Testis (tissue), 3 donors: Measurements from ENCODE around the gene SPACA6. TPM values are rescaled to one million over a fixed set of nuclear protein-coding genes. Genes with fewer than 3 reads are reported as not detected.

Source experiments
- DNase-seq: peaks from one replicate; pipeline ENCODE4 v3.0.0-alpha.2; 2019
- H3K27ac ChIP-seq, 2 donors: fragments of 200-600 bp; sonication (generic); one replicate each; pipeline ENCODE4 v1.5.1; 2019
- H3K27me3 ChIP-seq: fragments of 200-600 bp; sonication (generic); one replicate; pipeline ENCODE4 v1.5.1; 2019
- H3K36me3 ChIP-seq: fragments of 200-600 bp; sonication (generic); one replicate; pipeline ENCODE4 v1.5.1; 2017; ENCODE audit warnings: low read depth; ENCODE audit errors: missing control alignments
- H3K4me1 ChIP-seq: fragments of 200-600 bp; sonication (generic); one replicate; pipeline ENCODE4 v1.5.1; 2019
- H3K4me3 ChIP-seq, 2 donors: fragments of 200-600 bp; sonication (generic); one replicate each; pipeline ENCODE4 v1.5.1; 2017 to 2019
- H3K9me3 ChIP-seq: fragments of 200-600 bp; sonication (generic); one replicate; pipeline ENCODE4 v1.5.1; 2017
- CTCF ChIP-seq, 3 experiments: fragments of 450-650 bp in 2 of 3; fragments of 200-600 bp in 1 of 3; sonication (generic) in 1 of 3; IDR thresholded peaks; one replicate each; pipeline ENCODE4 v1.5.1; 2016 to 2019; ENCODE audit warnings: antibody characterized with exemption in 3 of 3, mild to moderate bottlenecking in 2 of 3, moderate library complexity in 1 of 3
- POLR2A ChIP-seq: fragments of 450-650 bp; IDR thresholded peaks from one replicate; pipeline ENCODE4 v1.6.1; 2017; ENCODE audit warnings: antibody characterized with exemption, mild to moderate bottlenecking, moderate library complexity
- WGBS, 2 donors: methylation state at CpG; one replicate each; pipeline ENCODE4 v1.1.5; 2018; 5-methylcytosine and 5-hydroxymethylcytosine counted together
- intact Hi-C: fragments of 100-400 bp; cut with DNase I; formaldehyde crosslinking; loops from one replicate; pipeline ENCODE4 v1.15.1; 2023; ENCODE audit warnings: low total_unique reads
- polyA plus RNA-seq: library from polyadenylated mRNA; stranded (reverse); fragments of 350-450 nt; fragmentation: Illumina TruSeq; extraction: RNeasy Lipid Tissue Mini Kit (QIAGEN cat#74804); gene quantifications from one replicate; pipeline ENCODE4 v1.2.3, GENCODE V29; 2014; ENCODE audit warnings: low read depth, low replicate concordance; ENCODE audit not compliant: insufficient read depth
- total RNA-seq, 2 donors: library from RNA; depleted of rRNA; stranded (reverse); fragments of >200 nt; gene quantifications; one replicate each; pipeline ENCODE4 v1.2.3, GENCODE V29; 2016

SPACA6 gene
- total and polyA plus RNA-seq, 3 donors from 2014 or later = 19.8 to 106 (median 37.8) TPM

DNA sequence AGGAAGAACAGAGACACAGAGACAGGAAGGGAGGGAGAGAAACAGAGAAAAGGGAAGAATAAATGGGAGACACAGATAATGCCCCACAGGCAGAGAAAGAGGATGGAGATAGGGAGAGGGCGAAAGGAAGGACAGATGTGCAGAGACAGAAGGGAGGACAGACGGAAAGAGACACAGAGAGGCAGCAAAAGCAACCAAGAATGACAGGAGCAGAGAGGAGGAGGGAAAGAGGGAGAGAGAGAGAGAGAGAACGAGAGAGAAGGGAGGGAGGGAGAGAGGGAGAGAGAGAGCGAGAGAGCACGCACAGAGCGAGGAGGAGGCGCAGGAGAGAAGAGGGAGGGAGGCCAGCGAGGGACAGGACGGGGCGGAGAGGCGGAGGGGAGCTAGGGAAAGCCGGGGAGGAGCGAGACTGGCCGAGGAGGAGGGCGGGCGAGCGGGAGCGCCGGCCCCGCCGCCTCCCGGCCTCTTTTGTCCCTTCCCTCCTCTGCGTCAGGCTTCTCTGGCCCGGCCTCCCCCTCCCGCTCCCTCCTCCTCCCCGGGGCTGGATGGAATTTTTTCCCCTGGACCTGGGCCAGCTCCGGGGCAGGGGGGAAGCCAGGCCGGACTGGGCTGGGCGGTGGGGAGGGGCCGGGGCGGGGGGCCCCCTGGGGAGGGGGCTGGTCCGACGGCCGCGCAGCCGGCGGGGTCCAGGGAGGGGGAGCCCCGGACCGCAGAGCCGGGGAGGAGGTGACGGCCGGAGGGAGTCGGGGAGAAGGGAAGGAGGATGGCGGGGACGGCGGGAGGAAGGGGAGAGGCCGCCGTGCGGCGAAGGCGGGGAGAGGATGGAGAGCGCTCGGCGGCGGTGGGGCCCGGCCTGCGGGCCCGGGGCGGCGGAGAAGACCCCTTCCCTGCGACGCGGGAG, 4.2 kb upstream of the SPACA6 start:
- Histone ChIP-seq H3K4me3 (peak overlapping the region; percentile 91), H3K36me3 (no peaks in the 10 kb centered on the region), H3K27ac (peak overlapping the region; percentile 96 to 99), H3K27me3 (no peaks in the 10 kb centered on the region), H3K9me3 (no peaks in the 10 kb centered on the region), H3K4me1 (peaks cover 27% of the 10 kb centered on the region)
- intact Hi-C loops = no loop called here
- peak; percentile 9 to 32 (median 25) for TF ChIP-seq CTCF (IDR thresholded peaks at IDR 0.05)
- TF ChIP-seq POLR2A = no peak
- WGBS, 2 donors = 0 to 1% methylated on average over 48 to 52 of the region's 63 CpGs
- peak; percentile 92 for DNase-seq

GRCh38 chr19:51689751-51690453, 3.2 kb upstream of the SPACA6 start:
- Histone ChIP-seq H3K27me3 (no peaks in the 10 kb centered on the region), H3K9me3 (no peaks in the 10 kb centered on the region), H3K4me3 (peak overlapping the region; percentile 91), H3K27ac (peak overlapping the region; percentile 96 to 99), H3K4me1 (peaks cover 27% of the 10 kb centered on the region), H3K36me3 (no peaks in the 10 kb centered on the region)
- no peak for TF ChIP-seq CTCF (IDR thresholded peaks at IDR 0.05)
- no peak for TF ChIP-seq POLR2A
- intact Hi-C loops = no loop called here
- DNase-seq = peak; percentile 75
- 0 to 1% methylated on average over 21 of the region's 21 CpGs for WGBS, 2 donors

DNA sequence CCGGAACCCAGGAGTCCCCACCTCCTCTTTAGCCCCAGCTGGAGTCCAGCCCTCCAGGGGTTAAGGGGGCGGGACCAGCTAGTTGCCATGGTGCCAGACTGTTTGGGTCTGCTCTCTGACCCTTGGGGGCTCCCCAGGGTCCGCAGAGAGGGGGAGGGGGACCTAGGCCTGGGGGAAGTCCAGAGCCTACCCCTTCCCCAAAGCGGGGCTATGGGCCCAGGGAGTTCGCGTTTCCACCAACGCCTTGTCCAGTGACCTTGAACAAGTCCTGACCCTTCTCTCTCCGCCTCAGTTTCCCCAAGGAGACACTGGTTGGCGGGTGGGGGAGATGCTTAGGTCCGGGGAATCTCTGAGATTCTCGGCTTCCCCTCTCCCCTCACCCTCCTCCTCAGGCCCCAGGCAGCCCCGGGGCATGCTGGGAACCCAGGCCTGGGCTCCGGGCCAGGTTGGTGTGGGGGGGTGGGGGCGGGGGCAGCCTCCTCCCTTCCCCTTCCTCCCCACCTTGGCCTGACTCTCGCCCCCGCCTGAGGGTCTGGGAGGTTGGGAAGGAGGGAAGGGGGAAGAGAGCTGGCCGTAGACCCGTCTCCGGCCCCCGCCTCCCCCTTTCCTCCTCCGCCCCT, 2.6 kb upstream of the SPACA6 start:
- peak overlapping the region; percentile 96 to 99 for H3K27ac ChIP-seq
- peaks cover 27% of the 10 kb centered on the region for H3K4me1 ChIP-seq
- TF ChIP-seq CTCF (IDR thresholded peaks at IDR 0.05) = no peak
- no peak for TF ChIP-seq POLR2A
- peak; percentile 66 for DNase-seq
- H3K4me3 ChIP-seq = peak overlapping the region; percentile 91
- 0 to 1% methylated on average over 7 to 17 of the region's 21 CpGs for WGBS, 2 donors
- H3K36me3 ChIP-seq = no peaks in the 10 kb centered on the region
- no peaks in the 10 kb centered on the region for H3K9me3 ChIP-seq
- intact Hi-C loops = no loop called here
- no peaks in the 10 kb centered on the region for H3K27me3 ChIP-seq

- DNase-seq = peak; percentile 44
- Histone ChIP-seq H3K9me3 (no peaks in the 10 kb centered on the region), H3K27ac (peak overlapping the region; percentile 96 to 99), H3K27me3 (no peaks in the 10 kb centered on the region), H3K4me1 (peaks cover 27% of the 10 kb centered on the region), H3K36me3 (no peaks in the 10 kb centered on the region), H3K4me3 (peak overlapping the region; percentile 91)
- 3 to 7% methylated on average over 7 to 9 of the region's 9 CpGs for WGBS, 2 donors
- TF ChIP-seq POLR2A (no peak), CTCF (IDR thresholded peaks at IDR 0.05) (no peak)
- intact Hi-C loops = no loop called here
These were observed 2.0 kb upstream of the SPACA6 start for GRCh38 chr19:51691074-51691583.
